HCT116 (cell line): ENCODE data around the gene PBX1. TPM values are rescaled to one million over a fixed set of nuclear protein-coding genes. Genes with fewer than 3 reads are reported as not detected.

Experiments
- ATAC-seq: fragments of 200-7000 bp; cut with Tn5 transposase; 2 replicates; pipeline ENCODE4 v1.9.1; 2020; ENCODE audit warnings: mild to moderate bottlenecking, moderate library complexity
- BruUV-seq: library from RNA; stranded (reverse); fragments of 400-500 nt; replicated peaks from 2 replicates; lab custom pipeline; 2021; lab: Mats Ljungman, UMichigan
- CTCF ChIA-PET: fragments of 300-600 bp; sonication (Branson Sonifier 250); formaldehyde crosslinking; loops from one replicate; lab custom pipeline; 2021; ENCODE audit warnings: antibody characterized with exemption; lab: Charles Lee
- POLR2A ChIA-PET: fragments of 300-600, 350-600 bp; sonication (Branson Sonifier 250); formaldehyde crosslinking; loops from one replicate; lab custom pipeline; 2021; ENCODE audit warnings: antibody characterized with exemption; lab: Charles Lee
- RAD21 ChIA-PET, 2 experiments: fragments of 300-600 bp; sonication (Branson Sonifier 250); formaldehyde crosslinking; loops; one replicate each; lab custom pipeline; 2023; ENCODE audit warnings: low total read pairs in 2 of 2; ENCODE audit not compliant: uncharacterized antibody in 2 of 2, unreplicated experiment in 2 of 2, low non-redundant PET in 1 of 2; lab: Charles Lee
- DNase-seq: peaks from one replicate; pipeline ENCODE4 v3.0.0-alpha.2; 2010; ENCODE audit warnings: low read depth, low spot score
- H2AFZ ChIP-seq: fragments of 200-600 bp; shearing (Covaris generic), sonication (generic); 2 replicates; pipeline ENCODE4 v1.6.1; 2017; ENCODE audit warnings: low read depth, mixed run types, mixed read lengths, antibody characterized with exemption, low read length; ENCODE audit not compliant: poor library complexity, severe bottlenecking
- H3K27ac ChIP-seq: 2 replicates; pipeline ENCODE4 v1.5.1; 2012; ENCODE audit warnings: low read depth, low read length
- H3K27me3 ChIP-seq: fragments of 200-600 bp; sonication (generic); 2 replicates; pipeline ENCODE4 v1.6.1; 2016; ENCODE audit warnings: mixed run types, low read length, mixed read lengths; ENCODE audit not compliant: insufficient read depth
- H3K36me3 ChIP-seq, 2 experiments: fragments of 200-500 bp in 1 of 2; fragments of 200-600 bp in 1 of 2; sonication (Bioruptor generic) in 1 of 2; sonication (generic) in 1 of 2; 2 replicates each; pipeline versions ENCODE4 v1.5.1 to v1.6.1; 2014 to 2016; ENCODE audit warnings: low read length in 2 of 2, inconsistent platforms in 1 of 2, mixed read lengths in 1 of 2, mixed run types in 1 of 2; ENCODE audit not compliant: insufficient read depth in 2 of 2, control insufficient read depth in 1 of 2
- H3K4me1 ChIP-seq, 2 experiments: fragments of 200-600 bp in 1 of 2; sonication (generic) in 1 of 2; 2 replicates each; pipeline versions ENCODE4 v1.5.1 to v1.6.1; 2012 to 2017; ENCODE audit warnings: low read length in 2 of 2, inconsistent platforms in 1 of 2, mild to moderate bottlenecking in 1 of 2, mixed read lengths in 1 of 2, mixed run types in 1 of 2, moderate library complexity in 1 of 2; ENCODE audit not compliant: insufficient read depth in 2 of 2, control insufficient read depth in 1 of 2
- H3K4me2 ChIP-seq: fragments of 200-600 bp; sonication (generic); 2 replicates; pipeline ENCODE4 v1.6.1; 2017; ENCODE audit warnings: mixed run types, low read length, mixed read lengths
- H3K4me3 ChIP-seq, 2 experiments: fragments of 200-600 bp in 1 of 2; sonication (generic) in 1 of 2; replicated peaks in 1 of 2; 2 replicates each; pipeline ENCODE4 v1.5.1; 2011 to 2016; ENCODE audit warnings: low read length in 2 of 2, control low read depth in 1 of 2, low read depth in 1 of 2, mild to moderate bottlenecking in 1 of 2, mixed read lengths in 1 of 2, mixed run types in 1 of 2
- H3K79me2 ChIP-seq: fragments of 200-600 bp; sonication (generic); 2 replicates; pipeline ENCODE4 v1.6.1; 2017; ENCODE audit warnings: mild to moderate bottlenecking, mixed run types, low read length, moderate library complexity, mixed read lengths; ENCODE audit not compliant: insufficient read depth
- H3K9ac ChIP-seq: fragments of 200-600 bp; sonication (generic); 2 replicates; pipeline ENCODE4 v1.6.1; 2016; ENCODE audit warnings: low read length, mixed read lengths
- H3K9me2 ChIP-seq: fragments of 200-600 bp; sonication (generic), shearing (Covaris generic); 2 replicates; pipeline ENCODE4 v1.6.1; 2017; ENCODE audit warnings: mixed run types, mild to moderate bottlenecking, moderate library complexity; ENCODE audit not compliant: insufficient read depth
- H3K9me3 ChIP-seq, 2 experiments: fragments of 200-500 bp in 1 of 2; fragments of 200-600 bp in 1 of 2; sonication (Bioruptor generic) in 1 of 2; sonication (generic) in 1 of 2; 2 replicates each; pipeline ENCODE4 v1.6.1; 2014 to 2017; ENCODE audit warnings: low read length in 2 of 2, mixed read lengths in 2 of 2, inconsistent platforms in 1 of 2, low read depth in 1 of 2, mild to moderate bottlenecking in 1 of 2, mixed run types in 1 of 2, moderate library complexity in 1 of 2; ENCODE audit not compliant: control insufficient read depth in 1 of 2, insufficient read depth in 1 of 2
- H4K20me1 ChIP-seq: fragments of 200-600 bp; sonication (generic), shearing (Covaris generic); 2 replicates; pipeline ENCODE4 v1.6.1; 2017; ENCODE audit warnings: mixed run types, mild to moderate bottlenecking, moderate library complexity; ENCODE audit not compliant: insufficient read depth
- CEBPB ChIP-seq: IDR thresholded peaks from 2 replicates; pipeline ENCODE4 v1.6.1; 2012; ENCODE audit warnings: low read depth
- EGR1 ChIP-seq: IDR thresholded peaks from 2 replicates; pipeline ENCODE4 v1.6.1; 2012; ENCODE audit warnings: low read depth
- JUND ChIP-seq: IDR thresholded peaks from 2 replicates; pipeline ENCODE4 v1.6.1; 2012
- REST ChIP-seq: IDR thresholded peaks from 2 replicates; pipeline ENCODE4 v1.6.1; 2012; ENCODE audit warnings: low read depth
- SP1 ChIP-seq: IDR thresholded peaks from 2 replicates; pipeline ENCODE4 v1.6.1; 2012; ENCODE audit warnings: low read depth
- SRF ChIP-seq: IDR thresholded peaks from 2 replicates; pipeline ENCODE4 v1.6.1; 2012; ENCODE audit warnings: low read depth
- YY1 ChIP-seq: IDR thresholded peaks from 2 replicates; pipeline ENCODE4 v1.6.1; 2011; ENCODE audit warnings: low read length, low read depth, moderate library complexity, mild to moderate bottlenecking; ENCODE audit not compliant: insufficient replicate concordance; ENCODE audit errors: extremely low read depth
- intact Hi-C: fragments of 100-400 bp; cut with micrococcal nuclease; formaldehyde crosslinking; loops from 2 replicates; pipeline ENCODE4 v1.10.0; 2022
- total RNA-seq: library from RNA; stranded (reverse); gene quantifications from one replicate; pipeline ENCODE4 v1.2.1, GENCODE V29; 2021; ENCODE audit not compliant: unreplicated experiment

PBX1 gene
- total RNA-seq, 1 experiment from 2014 or later: 29.6 TPM

GRCh38 chr1:164664127-164664526, 105.1 kb downstream of the PBX1 start:
- H3K9me2 ChIP-seq: no peaks in the 10 kb centered on the region
- POLR2A ChIA-PET: no interaction called here
- H3K27me3 ChIP-seq: no peaks in the 10 kb centered on the region
- H4K20me1 ChIP-seq: no peaks in the 10 kb centered on the region
- CTCF ChIA-PET: no interaction called here
- no peaks in the 10 kb centered on the region for H3K9me3 ChIP-seq
- H3K4me3 ChIP-seq: no peak overlapping the region
- no peak overlapping the region for H3K9ac ChIP-seq
- no peak overlapping the region for H3K4me2 ChIP-seq
- H3K4me1 ChIP-seq: peaks cover 30 to 35% of the 10 kb centered on the region in 2 experiments
- H2AFZ ChIP-seq: no peak overlapping the region
- RAD21 ChIA-PET: no interaction called here
- BruUV-seq: no TSS peak
- TF ChIP-seq SRF (no peak), YY1 (no peak), JUND (no peak), CEBPB (no peak), REST (no peak), SP1 (no peak)
- ATAC-seq (no peak), DNase-seq (no peak)
- no peaks in the 10 kb centered on the region for H3K36me3 ChIP-seq
- no peak overlapping the region for H3K27ac ChIP-seq
- intact Hi-C loops: no loop called here
- H3K79me2 ChIP-seq: no peaks in the 10 kb centered on the region

GRCh38 chr1:164667001-164667400, 108.0 kb downstream of the PBX1 start:
- Histone ChIP-seq H4K20me1 (no peaks in the 10 kb centered on the region), H2AFZ (no peak overlapping the region), H3K36me3 (no peaks in the 10 kb centered on the region), H3K9me3 (peaks cover 0 to 5% of the 10 kb centered on the region in 2 experiments; a peak in 1 of 4 replicates), H3K79me2 (no peaks in the 10 kb centered on the region), H3K27ac (no peak overlapping the region), H3K27me3 (no peaks in the 10 kb centered on the region), H3K4me1 (peaks cover 11 to 13% of the 10 kb centered on the region in 2 experiments; a peak in 2 of 4 replicates), H3K9me2 (no peaks in the 10 kb centered on the region), H3K4me2 (no peak overlapping the region), H3K9ac (no peak overlapping the region), H3K4me3 (no peak overlapping the region)
- POLR2A ChIA-PET: no interaction called here
- no TSS peak for BruUV-seq
- RAD21 ChIA-PET: no interaction called here
- DNase-seq (no peak), ATAC-seq (no peak)
- no peak for TF ChIP-seq EGR1
- CTCF ChIA-PET: no interaction called here
- intact Hi-C loops: no loop called here
